ENCODE data around the gene GRB2. TPM values are rescaled to one million over a fixed set of nuclear protein-coding genes. Genes with fewer than 3 reads are reported as not detected.

Gene GRB2
- total and polyA plus RNA-seq, 2 of the 8 experiments (the other 6 are each of a cell fraction or from before 2014, with no cell fraction given) = 44.2 to 101 TPM

DNA sequence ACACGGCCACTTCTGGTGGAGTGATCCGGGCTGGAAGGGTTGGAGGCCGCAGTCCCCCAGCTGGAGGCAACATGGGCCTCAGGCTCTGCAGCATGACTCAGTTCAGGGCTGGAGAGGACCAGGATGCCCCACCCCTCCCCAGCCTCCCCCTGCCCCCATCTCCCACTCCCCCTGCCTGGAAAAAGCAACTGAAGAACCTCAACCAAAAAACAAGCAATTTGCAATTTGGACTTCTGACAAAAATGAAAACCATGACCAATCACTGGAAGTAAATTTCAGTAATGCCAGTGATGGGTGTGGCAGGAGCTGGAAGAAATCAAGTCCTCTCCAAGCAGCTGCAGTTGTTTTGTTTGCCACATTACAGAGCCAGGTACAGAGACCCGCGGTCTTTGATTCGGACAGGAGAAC, 127.8 kb downstream of the GRB2 start (continued):
- TF ChIP-seq CHD7 (IDR thresholded peaks at IDR 0.05; ENCODE audit: insufficient replicate concordance, low read length) (no peak), RBBP5 (IDR thresholded peaks at IDR 0.05; ENCODE audit: borderline replicate concordance, low read depth, low read length) (no peak), JUND (IDR thresholded peaks at IDR 0.05; ENCODE audit: low read length) (no peak)

All from H1 (cell line).